H1 (cell line): ENCODE data around the gene ARSI. TPM values are rescaled to one million over a fixed set of nuclear protein-coding genes. Genes with fewer than 3 reads are reported as not detected.

Experiments
- CTCF ChIA-PET: fragments of 300-600 bp; sonication (Branson Sonifier 250); formaldehyde crosslinking; loops from one replicate; lab custom pipeline; 2021; ENCODE audit not compliant: partially characterized antibody; lab: Charles Lee
- POLR2A ChIA-PET: fragments of 300-600 bp; sonication (Branson Sonifier 250); formaldehyde crosslinking; loops from one replicate; lab custom pipeline; 2021; ENCODE audit warnings: inconsistent platforms; ENCODE audit not compliant: partially characterized antibody; lab: Charles Lee
- DNase-seq, 2 experiments: peaks; one replicate each; pipeline versions ENCODE4 v3.0.0 to v3.0.0-alpha.2; 2010 to 2022; ENCODE audit warnings: low spot score in 2 of 2, low read depth in 1 of 2, mixed read lengths in 1 of 2
- FAIRE-seq: peaks from 2 replicates; lab custom pipeline; 2011; peaks lifted over from hg19 to GRCh38; lab: Jason Lieb, UNC
- H2AFZ ChIP-seq: 2 replicates; pipeline ENCODE4 v1.8.1; 2012; ENCODE audit warnings: low read length, inconsistent platforms
- H2AK5ac ChIP-seq: 2 replicates; pipeline ENCODE4 v1.6.1; 2013; ENCODE audit warnings: low read depth, low read length
- H2BK120ac ChIP-seq: replicated peaks from 2 replicates; pipeline ENCODE3; 2013; ENCODE audit warnings: low read depth, low read length, inconsistent platforms
- H2BK12ac ChIP-seq: 2 replicates; pipeline ENCODE4 v1.6.1; 2013; ENCODE audit warnings: low read depth, low read length
- H2BK15ac ChIP-seq: 2 replicates; pipeline ENCODE4 v1.6.1; 2013; ENCODE audit warnings: low read length
- H2BK20ac ChIP-seq: 2 replicates; pipeline ENCODE4 v1.6.1; 2013; ENCODE audit warnings: low read length
- H2BK5ac ChIP-seq: 2 replicates; pipeline ENCODE4 v1.6.1; 2013; ENCODE audit warnings: low read depth, low read length
- H3K14ac ChIP-seq: 2 replicates; pipeline ENCODE4 v1.6.1; 2013; ENCODE audit warnings: inconsistent platforms; ENCODE audit not compliant: insufficient read length
- H3K18ac ChIP-seq: 2 replicates; pipeline ENCODE4 v1.6.1; 2013; ENCODE audit warnings: low read length; ENCODE audit errors: extremely low read depth
- H3K23ac ChIP-seq: 2 replicates; pipeline ENCODE4 v1.6.1; 2013; ENCODE audit warnings: inconsistent platforms; ENCODE audit not compliant: insufficient read length
- H3K23me2 ChIP-seq: 2 replicates; pipeline ENCODE4 v1.6.1; 2013; ENCODE audit warnings: low read depth, low read length
- H3K27ac ChIP-seq: 2 replicates; pipeline ENCODE4 v1.6.1; 2011; ENCODE audit warnings: low read depth, low read length, inconsistent platforms
- H3K27me3 ChIP-seq, 4 experiments: replicated peaks in 1 of 4; 1 replicate in 1 of 4; 2 replicates in 3 of 4; pipeline versions ENCODE4 v1.6.1 to v1.8.1; 2011 to 2013; ENCODE audit warnings: low read length in 3 of 4, mild to moderate bottlenecking in 3 of 4, inconsistent platforms in 2 of 4, mixed read lengths in 2 of 4, moderate library complexity in 1 of 4; ENCODE audit not compliant: control insufficient read depth in 3 of 4, insufficient read depth in 3 of 4; ENCODE audit errors: extremely low read depth in 1 of 4
- H3K36me3 ChIP-seq, 4 experiments: 2 replicates each; pipeline versions ENCODE4 v1.6.1 to v1.8.1; 2011 to 2013; ENCODE audit warnings: mild to moderate bottlenecking in 4 of 4, low read length in 3 of 4, moderate library complexity in 2 of 4, control low read depth in 1 of 4, inconsistent platforms in 1 of 4; ENCODE audit not compliant: insufficient read depth in 4 of 4, control insufficient read depth in 2 of 4
- H3K4ac ChIP-seq: replicated peaks from 2 replicates; pipeline ENCODE3; 2013; ENCODE audit warnings: low read length, low read depth, mixed read lengths, inconsistent platforms; ENCODE audit not compliant: insufficient read length
- H3K4me1 ChIP-seq, 4 experiments: replicated peaks in 1 of 4; 1 replicate in 1 of 4; 2 replicates in 3 of 4; pipeline versions ENCODE4 v1.6.1 to v1.8.1; 2011 to 2013; ENCODE audit warnings: low read length in 3 of 4, inconsistent platforms in 2 of 4, mixed read lengths in 1 of 4; ENCODE audit not compliant: insufficient read depth in 4 of 4, control insufficient read depth in 3 of 4
- H3K4me2 ChIP-seq, 2 experiments: 2 replicates each; pipeline versions ENCODE4 v1.6.1 to v1.8.1; 2011 to 2013; ENCODE audit warnings: low read depth in 2 of 2, low read length in 2 of 2, control low read depth in 1 of 2, inconsistent platforms in 1 of 2, mild to moderate bottlenecking in 1 of 2; ENCODE audit not compliant: insufficient read depth in 1 of 2
- H3K4me3 ChIP-seq, 4 experiments: fragments of 200-600, 300-600 bp in 1 of 4; sonication (generic), shearing (Covaris generic), sonication (Bioruptor Twin) in 1 of 4; 2 replicates each; pipeline versions ENCODE4 v1.5.1 to v1.8.1; 2011 to 2016; ENCODE audit warnings: low read length in 4 of 4, low read depth in 3 of 4, control low read depth in 2 of 4, inconsistent platforms in 2 of 4, mild to moderate bottlenecking in 2 of 4, mixed read lengths in 1 of 4, moderate library complexity in 1 of 4; ENCODE audit not compliant: insufficient read depth in 2 of 4; ENCODE audit errors: extremely low read depth in 1 of 4
- H3K56ac ChIP-seq: replicated peaks from 2 replicates; pipeline ENCODE3; 2013; ENCODE audit warnings: low read depth, mild to moderate bottlenecking, mixed read lengths, low read length, inconsistent platforms; ENCODE audit not compliant: insufficient read length
- H3K79me1 ChIP-seq: 2 replicates; pipeline ENCODE4 v1.6.1; 2013; ENCODE audit warnings: low read depth, low read length, control low read depth
- H3K79me2 ChIP-seq, 2 experiments: 2 replicates each; pipeline versions ENCODE4 v1.6.1 to v1.8.1; 2012 to 2013; ENCODE audit warnings: low read length in 2 of 2, mild to moderate bottlenecking in 2 of 2, inconsistent platforms in 1 of 2; ENCODE audit not compliant: insufficient read depth in 2 of 2, control insufficient read depth in 1 of 2
- H3K9ac ChIP-seq, 4 experiments: replicated peaks in 1 of 4; 1 replicate in 1 of 4; 2 replicates in 3 of 4; pipeline versions ENCODE4 v1.6.1 to v1.8.1; 2011 to 2013; ENCODE audit warnings: low read depth in 3 of 4, low read length in 3 of 4, control low read depth in 2 of 4, mild to moderate bottlenecking in 2 of 4, moderate library complexity in 2 of 4, inconsistent platforms in 1 of 4; ENCODE audit errors: extremely low read depth in 1 of 4
- H3K9me3 ChIP-seq, 2 experiments: 2 replicates each; pipeline versions ENCODE4 v1.6.1 to v1.8.1; 2012 to 2013; ENCODE audit warnings: mild to moderate bottlenecking in 2 of 2, moderate library complexity in 2 of 2, control low read depth in 1 of 2, inconsistent platforms in 1 of 2, low read depth in 1 of 2, low read length in 1 of 2, mixed read lengths in 1 of 2; ENCODE audit not compliant: insufficient read depth in 2 of 2
- H4K20me1 ChIP-seq, 2 experiments: replicated peaks in 1 of 2; 2 replicates each; pipeline versions ENCODE3 to v1.8.1; 2011 to 2013; ENCODE audit warnings: inconsistent platforms in 2 of 2, low read length in 2 of 2, mild to moderate bottlenecking in 1 of 2; ENCODE audit not compliant: insufficient read depth in 2 of 2, control insufficient read depth in 1 of 2
- H4K5ac ChIP-seq: 2 replicates; pipeline ENCODE4 v1.6.1; 2013; ENCODE audit warnings: low read length, low read depth, mixed read lengths, inconsistent platforms; ENCODE audit not compliant: insufficient read length
- H4K8ac ChIP-seq: 2 replicates; pipeline ENCODE4 v1.8.0; 2013; ENCODE audit warnings: mild to moderate bottlenecking, moderate library complexity, low read length, inconsistent platforms; ENCODE audit not compliant: insufficient read depth; ENCODE audit errors: extremely low read depth
- H4K91ac ChIP-seq: replicated peaks from 2 replicates; pipeline ENCODE3; 2013; ENCODE audit warnings: low read length, mixed read lengths, inconsistent platforms; ENCODE audit not compliant: insufficient read length
- CHD1 ChIP-seq: IDR thresholded peaks from 2 replicates; pipeline ENCODE4 v1.6.1; 2012; ENCODE audit warnings: low read depth, low read length, improper control_type of control experiment
- CREB1 ChIP-seq: IDR thresholded peaks from 2 replicates; pipeline ENCODE4 v1.6.1; 2012; ENCODE audit warnings: inconsistent platforms
- FOSL1 ChIP-seq: IDR thresholded peaks from 2 replicates; pipeline ENCODE4 v1.6.1; 2011; ENCODE audit warnings: mild to moderate bottlenecking, low read depth, low read length, moderate library complexity; ENCODE audit not compliant: insufficient read depth
- PHF8 ChIP-seq: fragments of 200-600 bp; sonication (generic); conservative IDR thresholded peaks from 2 replicates; pipeline ENCODE4 v1.7.1; 2012; ENCODE audit warnings: low read depth, mild to moderate bottlenecking, inconsistent platforms, low read length, moderate library complexity
- RAD21 ChIP-seq, 2 experiments: IDR thresholded peaks in 1 of 2; conservative IDR thresholded peaks in 1 of 2; 2 replicates each; pipeline ENCODE4 v1.6.1; 2011; ENCODE audit warnings: low read depth in 2 of 2, low read length in 2 of 2, improper control_type of control experiment in 1 of 2, inconsistent platforms in 1 of 2, mild to moderate bottlenecking in 1 of 2, moderate library complexity in 1 of 2
- RNF2 ChIP-seq: fragments of 200-900, 300-1000 bp; sonication (generic); IDR thresholded peaks from 2 replicates; pipeline ENCODE4 v1.7.1; 2016; ENCODE audit warnings: borderline replicate concordance, low read depth, mild to moderate bottlenecking, antibody characterized with exemption, low read length; ENCODE audit not compliant: poor library complexity, severe bottlenecking; ENCODE audit errors: missing control alignments
- SAP30 ChIP-seq: fragments of 300-600 bp; sonication (generic); IDR thresholded peaks from 2 replicates; pipeline ENCODE4 v1.7.1; 2012; ENCODE audit warnings: low read length, moderate library complexity, mild to moderate bottlenecking, inconsistent platforms; ENCODE audit not compliant: insufficient read depth, insufficient replicate concordance
- SP1 ChIP-seq: IDR thresholded peaks from 2 replicates; pipeline ENCODE4 v1.6.1; 2011; ENCODE audit warnings: low read depth, low read length
- SP4 ChIP-seq: IDR thresholded peaks from 2 replicates; pipeline ENCODE4 v1.6.1; 2012; ENCODE audit warnings: low read length, inconsistent platforms
- TAF1 ChIP-seq: IDR thresholded peaks from 2 replicates; pipeline ENCODE4 v1.6.1; 2011; ENCODE audit warnings: mild to moderate bottlenecking, low read depth, low read length
- TCF12 ChIP-seq: IDR thresholded peaks from 2 replicates; pipeline ENCODE4 v1.6.1; 2011; ENCODE audit warnings: low read depth, mild to moderate bottlenecking, low read length
- WGBS, 2 experiments: shearing (Covaris generic) in 1 of 2; methylation state at CpG; one replicate each; pipeline versions ENCODE4 v1.1.6 to v1.1.7; 2013 to 2015; ENCODE audit warnings: low lambda C conversion rate in 2 of 2, mixed read lengths in 2 of 2, inconsistent platforms in 1 of 2, low coverage in 1 of 2, missing lambda C conversion rate in 1 of 2; ENCODE audit not compliant: insufficient replicate concordance in 2 of 2, insufficient coverage in 1 of 2, insufficient read length in 1 of 2; ENCODE audit errors: extremely low coverage in 1 of 2, missing lambda C conversion rate in 1 of 2; 5-methylcytosine and 5-hydroxymethylcytosine counted together
- polyA plus RNA-seq, 7 experiments: library from polyadenylated mRNA; depleted of rRNA in 3 of 7; stranded (reverse) in 5 of 7; unstranded in 2 of 7; fragments of >200 nt in 5 of 7; fragments of 200-250 nt in 2 of 7; gene quantifications; 1 replicate in 5 of 7; 2 replicates in 1 of 7; 4 replicates in 1 of 7; pipeline versions ENCODE4 v1.2.1 to v1.2.3, GENCODE V29; 2011 to 2013; ENCODE audit warnings: missing spikeins in 2 of 7, mixed read lengths in 2 of 7
- total RNA-seq: library from RNA; stranded (reverse); fragmentation: NEBNext Ultra II Directional; extraction: Animal tissue kit (Norgen Biotek cat#: 25700); gene quantifications from 2 replicates; pipeline ENCODE4 v1.2.1, GENCODE V29; 2021

The ARSI gene
- total and polyA plus RNA-seq, 2 of the 8 experiments (the other 6 are each of a cell fraction or from before 2014, with no cell fraction given): 4.5 to 6.7 TPM

- H2BK120ac ChIP-seq: no peak overlapping the region
- no peak overlapping the region for H3K4ac ChIP-seq
- no peak overlapping the region for H3K14ac ChIP-seq
- H4K8ac ChIP-seq: no peak overlapping the region
- H3K4me3 ChIP-seq: no peak overlapping the region
- H2BK15ac ChIP-seq: no peak overlapping the region
- H2AK5ac ChIP-seq: no peak overlapping the region
- no peaks in the 10 kb centered on the region for H3K79me2 ChIP-seq
- H3K36me3 ChIP-seq: no peaks in the 10 kb centered on the region
- peaks cover 7% of the 10 kb centered on the region for H3K23me2 ChIP-seq
- no peaks in the 10 kb centered on the region for H4K20me1 ChIP-seq
- FAIRE-seq (no peak), DNase-seq (no peak)
- CTCF ChIA-PET: interaction anchor here (1.0 to 1.9 kb wide), 2 partner anchors 12 to 54 kb away, joined by 3 to 6 read pairs; no protein-coding TSS in a partner anchor
- H3K27me3 ChIP-seq: peaks cover 0 to 12% (median 7%) of the 10 kb centered on the region in 4 experiments; a peak in 5 of 7 replicates
- H3K56ac ChIP-seq: no peak overlapping the region
- WGBS, 2 experiments: 91% methylated on average over 36 of the region's 36 CpGs; no CpG with 5 or more reads in 1 of the 2 experiments
- H3K23ac ChIP-seq: no peak overlapping the region
- H2BK5ac ChIP-seq: no peak overlapping the region
- no peak overlapping the region for H2BK12ac ChIP-seq
- no peak overlapping the region for H3K9ac ChIP-seq
- peaks cover 3 to 10% (median 5%) of the 10 kb centered on the region in 4 experiments; a peak in 5 of 7 replicates for H3K4me1 ChIP-seq
- H4K91ac ChIP-seq: no peak overlapping the region
- POLR2A ChIA-PET: interaction anchor here (1.6 kb wide), 1 partner anchor 152 kb away, joined by 3 read pairs; the partner anchor contains the start of gene RPS14
- no peak overlapping the region for H2BK20ac ChIP-seq
- no peak overlapping the region for H2AFZ ChIP-seq
- no peaks in the 10 kb centered on the region; the same call in 1 of the 2 replicates for H3K79me1 ChIP-seq
- H4K5ac ChIP-seq: no peak overlapping the region
- no peak overlapping the region for H3K27ac ChIP-seq
- no peak overlapping the region for H3K18ac ChIP-seq
- H3K4me2 ChIP-seq: no peak overlapping the region
- no peak for TF ChIP-seq TCF12
- TF ChIP-seq SAP30: no peak
- no peak for TF ChIP-seq RNF2
- TF ChIP-seq SP1: no peak
- no peak for TF ChIP-seq PHF8
- TF ChIP-seq FOSL1: no peak
- TF ChIP-seq TAF1: no peak
- no peak for TF ChIP-seq SP4
- TF ChIP-seq CHD1: no peak
- no peak for TF ChIP-seq CREB1
- TF ChIP-seq RAD21 (IDR thresholded peaks at IDR 0.05 in 1 of 2, conservative IDR thresholded peaks at IDR 0.05 in 1 of 2; ENCODE audit: low read depth in 2 of 2, low read length in 2 of 2): no peak
- no peaks in the 10 kb centered on the region for H3K9me3 ChIP-seq
These were observed 5.3 kb downstream of the ARSI start for GRCh38 chr5:150297236-150297890.
